Measurements from ENCODE around the gene PTPRM. TPM values are rescaled to one million over a fixed set of nuclear protein-coding genes. Genes with fewer than 3 reads are reported as not detected.

Gene PTPRM
- total RNA-seq, 1 donor from 2014 or later = 63.2 TPM

DNA sequence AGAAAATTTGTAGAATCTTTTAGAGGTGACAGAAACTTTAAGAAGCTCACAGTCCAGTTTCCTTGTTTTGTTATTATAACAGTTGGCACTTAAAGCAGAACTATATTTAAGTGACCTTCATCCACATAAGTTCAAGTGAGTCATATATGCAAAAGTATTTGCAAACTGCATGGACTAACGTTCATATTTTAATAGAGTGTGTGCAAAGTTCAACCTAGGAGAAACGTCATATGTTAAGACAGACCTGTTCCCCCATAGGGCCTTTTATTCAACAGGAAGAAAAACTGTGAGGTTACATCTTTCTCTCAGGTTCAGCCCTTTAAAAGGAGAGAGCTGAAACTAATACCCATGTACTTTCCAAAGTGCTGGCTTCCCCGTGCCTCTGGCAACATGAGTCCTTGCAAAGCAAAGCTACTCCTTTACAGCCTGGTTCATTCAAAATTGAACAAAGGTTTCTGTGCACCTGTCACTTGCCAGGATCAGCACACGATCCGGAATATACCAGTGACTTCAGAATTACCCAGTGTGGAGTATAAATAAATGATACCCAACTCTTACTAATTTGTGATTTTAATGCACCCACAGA lies 762.2 kb downstream of the PTPRM start:
- no peak for DNase-seq (ENCODE audit: low read depth)
- H3K4me3 ChIP-seq (ENCODE audit: low read depth, low read length) = no peak overlapping the region
- TF ChIP-seq, protein P1, sequence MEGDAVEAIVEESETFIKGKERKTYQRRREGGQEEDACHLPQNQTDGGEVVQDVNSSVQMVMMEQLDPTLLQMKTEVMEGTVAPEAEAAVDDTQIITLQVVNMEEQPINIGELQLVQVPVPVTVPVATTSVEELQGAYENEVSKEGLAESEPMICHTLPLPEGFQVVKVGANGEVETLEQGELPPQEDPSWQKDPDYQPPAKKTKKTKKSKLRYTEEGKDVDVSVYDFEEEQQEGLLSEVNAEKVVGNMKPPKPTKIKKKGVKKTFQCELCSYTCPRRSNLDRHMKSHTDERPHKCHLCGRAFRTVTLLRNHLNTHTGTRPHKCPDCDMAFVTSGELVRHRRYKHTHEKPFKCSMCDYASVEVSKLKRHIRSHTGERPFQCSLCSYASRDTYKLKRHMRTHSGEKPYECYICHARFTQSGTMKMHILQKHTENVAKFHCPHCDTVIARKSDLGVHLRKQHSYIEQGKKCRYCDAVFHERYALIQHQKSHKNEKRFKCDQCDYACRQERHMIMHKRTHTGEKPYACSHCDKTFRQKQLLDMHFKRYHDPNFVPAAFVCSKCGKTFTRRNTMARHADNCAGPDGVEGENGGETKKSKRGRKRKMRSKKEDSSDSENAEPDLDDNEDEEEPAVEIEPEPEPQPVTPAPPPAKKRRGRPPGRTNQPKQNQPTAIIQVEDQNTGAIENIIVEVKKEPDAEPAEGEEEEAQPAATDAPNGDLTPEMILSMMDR (conservative IDR thresholded peaks at IDR 0.05; ENCODE audit: low read depth, low read length) = no peak

DNA sequence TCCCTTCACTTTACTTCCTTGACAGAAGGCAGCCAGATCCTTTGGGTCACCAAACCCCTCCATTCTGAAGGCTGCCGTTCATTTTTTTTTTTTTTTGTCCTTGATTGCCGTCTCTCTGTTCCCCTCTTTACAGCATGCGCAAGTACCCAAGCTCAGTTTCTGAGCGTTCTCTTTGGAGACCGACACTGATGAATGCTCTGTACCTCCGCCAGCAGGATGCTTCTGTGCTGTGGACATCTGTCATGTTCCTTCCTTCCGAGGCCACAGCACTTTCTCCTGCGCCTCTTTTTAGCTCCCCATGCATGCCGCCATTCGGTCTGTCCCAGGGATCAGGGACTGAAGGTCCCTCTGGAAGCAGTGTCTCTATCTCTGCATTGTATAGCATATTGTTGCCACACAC lies 763.5 kb downstream of the PTPRM start:
- no peak overlapping the region for H3K4me3 ChIP-seq (ENCODE audit: low read depth, low read length)
- no peak for DNase-seq (ENCODE audit: low read depth)
- TF ChIP-seq, protein P1 (conservative IDR thresholded peaks at IDR 0.05; ENCODE audit: low read depth, low read length) = no peak

DNA sequence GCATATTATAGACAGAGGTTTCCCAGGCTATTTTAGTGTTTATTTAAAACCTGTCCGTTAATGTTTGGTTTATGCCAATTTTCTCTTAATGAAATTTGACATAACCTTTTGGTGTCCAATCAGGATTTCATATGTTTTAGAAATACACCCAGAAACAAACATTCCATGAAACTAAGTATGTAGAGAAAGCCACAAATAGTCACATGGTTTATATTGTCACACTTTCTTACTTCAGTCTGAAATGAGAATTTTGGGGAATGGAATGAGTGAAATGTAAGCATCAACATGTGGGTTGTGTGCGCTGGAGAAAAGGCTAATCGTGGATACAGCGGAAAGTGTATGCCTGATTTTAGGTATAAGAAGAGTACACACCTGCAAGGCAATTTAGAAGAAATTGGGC lies 765.2 kb downstream of the PTPRM start:
- no peak for DNase-seq (ENCODE audit: low read depth)
- no peak overlapping the region for H3K4me3 ChIP-seq (ENCODE audit: low read depth, low read length)
- TF ChIP-seq, protein P1 (conservative IDR thresholded peaks at IDR 0.05; ENCODE audit: low read depth, low read length) = no peak

DNA sequence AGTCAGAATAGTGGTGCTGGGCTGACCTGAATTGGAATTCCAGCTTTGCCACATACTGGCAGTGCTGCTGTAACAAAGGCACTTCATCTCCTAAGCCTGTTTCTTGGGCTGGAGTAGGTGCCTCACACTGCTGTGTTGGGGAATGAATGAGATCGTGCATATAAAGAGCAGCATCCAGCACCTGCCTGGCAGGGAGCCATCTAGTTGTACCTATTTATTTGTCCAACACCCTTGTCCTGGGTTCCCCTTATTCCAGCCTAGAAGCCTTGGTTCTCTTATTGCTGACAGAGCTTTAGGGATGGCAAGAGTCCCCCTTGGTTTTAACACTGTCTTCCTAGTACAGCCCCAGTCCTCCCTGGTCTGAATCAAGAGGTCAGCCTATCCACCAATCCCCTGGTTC lies 766.8 kb downstream of the PTPRM start:
- no peak for DNase-seq (ENCODE audit: low read depth)
- no peak overlapping the region for H3K4me3 ChIP-seq (ENCODE audit: low read depth, low read length)
- TF ChIP-seq, protein P1 (conservative IDR thresholded peaks at IDR 0.05; ENCODE audit: low read depth, low read length) = no peak

DNA sequence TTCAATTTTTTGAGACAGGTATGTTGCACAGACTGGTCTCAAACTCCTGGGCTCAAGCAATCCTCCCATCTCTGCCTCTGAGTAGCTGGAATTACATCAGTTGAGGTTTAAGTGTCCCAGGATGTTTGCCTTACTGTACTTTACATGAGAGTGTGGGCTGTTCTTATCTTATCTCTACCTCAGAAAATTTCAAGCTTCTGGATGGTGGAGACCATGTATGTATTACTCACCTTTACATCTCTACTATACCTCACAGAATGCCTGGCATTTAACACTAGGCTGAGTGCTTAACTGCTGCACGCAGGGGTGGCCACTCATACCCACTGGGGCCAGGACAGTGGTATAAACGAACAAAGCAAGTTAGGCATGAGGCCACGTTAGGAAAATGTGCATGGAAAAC lies 770.1 kb downstream of the PTPRM start:
- TF ChIP-seq, protein P1 (conservative IDR thresholded peaks at IDR 0.05; ENCODE audit: low read depth, low read length) = no peak

DNA sequence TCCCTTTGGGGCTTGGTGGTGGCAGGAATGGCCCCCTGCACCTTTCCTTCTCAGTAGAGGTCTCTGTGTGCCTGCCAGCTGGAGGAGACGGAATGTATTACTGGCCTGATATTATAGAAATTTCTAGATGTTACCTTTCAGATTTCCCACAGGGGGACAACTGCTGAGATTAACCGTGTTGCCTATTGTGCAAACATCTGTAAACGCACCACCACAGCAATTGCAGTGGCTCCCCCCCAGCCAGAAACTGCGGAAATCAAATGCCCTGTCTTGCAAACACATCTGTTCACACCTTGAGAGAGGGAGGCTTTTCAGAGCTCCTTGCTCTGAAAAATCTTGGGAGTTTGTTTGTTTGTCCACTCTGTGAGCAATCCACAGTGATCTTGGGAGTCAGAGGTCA lies 772.1 kb downstream of the PTPRM start:
- H3K4me3 ChIP-seq (ENCODE audit: low read depth, low read length) = no peak overlapping the region
- TF ChIP-seq, protein P1 (conservative IDR thresholded peaks at IDR 0.05; ENCODE audit: low read depth, low read length) = no peak
- no peak for DNase-seq (ENCODE audit: low read depth)

More for the DNA sequence above, 770.1 kb downstream of the PTPRM start:
- no peak for DNase-seq (ENCODE audit: low read depth)
- no peak overlapping the region for H3K4me3 ChIP-seq (ENCODE audit: low read depth, low read length)

DNA sequence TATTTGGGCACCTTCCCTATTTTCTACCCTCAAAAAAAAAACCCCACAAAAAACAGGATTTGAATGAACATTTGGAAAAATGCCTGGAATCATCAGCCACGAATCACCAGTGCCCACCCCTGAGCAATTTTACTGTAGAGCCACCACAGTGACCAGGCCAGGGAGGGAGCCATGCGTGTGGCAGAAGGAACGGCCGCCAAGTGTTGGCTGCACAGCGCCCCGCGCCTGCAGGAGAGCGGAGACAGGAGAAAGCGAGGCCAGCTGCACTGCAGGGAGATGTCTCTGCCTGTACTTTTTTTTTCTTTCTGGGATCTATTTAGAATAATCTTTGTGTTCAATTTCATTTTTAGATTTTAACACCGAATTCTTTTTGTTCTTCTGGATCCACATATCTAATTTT lies 772.8 kb downstream of the PTPRM start:
- H3K4me3 ChIP-seq (ENCODE audit: low read depth, low read length) = no peak overlapping the region
- TF ChIP-seq, protein P1 (conservative IDR thresholded peaks at IDR 0.05; ENCODE audit: low read depth, low read length) = no peak
- DNase-seq (ENCODE audit: low read depth) = no peak
